RPMI7951 (cell line): ENCODE results near the gene CD36. TPM values are rescaled to one million over a fixed set of nuclear protein-coding genes. Genes with fewer than 3 reads are reported as not detected.
A peak's percentile ranks its signal among the peaks of the same experiment; 100 is the strongest.

ENCODE experiments used
- DNase-seq: peaks from one replicate; pipeline ENCODE4 v3.0.0-alpha.2; 2012; ENCODE audit warnings: low read depth
- total RNA-seq: library from RNA; depleted of rRNA; stranded (reverse); fragments of >200 nt; shearing (Covaris generic); gene quantifications from 2 replicates; pipeline ENCODE4 v1.2.3, GENCODE V29; 2014; rRNA removed

Gene CD36
- 6.5 and 11.4 TPM in 2 replicates for total RNA-seq

DNA sequence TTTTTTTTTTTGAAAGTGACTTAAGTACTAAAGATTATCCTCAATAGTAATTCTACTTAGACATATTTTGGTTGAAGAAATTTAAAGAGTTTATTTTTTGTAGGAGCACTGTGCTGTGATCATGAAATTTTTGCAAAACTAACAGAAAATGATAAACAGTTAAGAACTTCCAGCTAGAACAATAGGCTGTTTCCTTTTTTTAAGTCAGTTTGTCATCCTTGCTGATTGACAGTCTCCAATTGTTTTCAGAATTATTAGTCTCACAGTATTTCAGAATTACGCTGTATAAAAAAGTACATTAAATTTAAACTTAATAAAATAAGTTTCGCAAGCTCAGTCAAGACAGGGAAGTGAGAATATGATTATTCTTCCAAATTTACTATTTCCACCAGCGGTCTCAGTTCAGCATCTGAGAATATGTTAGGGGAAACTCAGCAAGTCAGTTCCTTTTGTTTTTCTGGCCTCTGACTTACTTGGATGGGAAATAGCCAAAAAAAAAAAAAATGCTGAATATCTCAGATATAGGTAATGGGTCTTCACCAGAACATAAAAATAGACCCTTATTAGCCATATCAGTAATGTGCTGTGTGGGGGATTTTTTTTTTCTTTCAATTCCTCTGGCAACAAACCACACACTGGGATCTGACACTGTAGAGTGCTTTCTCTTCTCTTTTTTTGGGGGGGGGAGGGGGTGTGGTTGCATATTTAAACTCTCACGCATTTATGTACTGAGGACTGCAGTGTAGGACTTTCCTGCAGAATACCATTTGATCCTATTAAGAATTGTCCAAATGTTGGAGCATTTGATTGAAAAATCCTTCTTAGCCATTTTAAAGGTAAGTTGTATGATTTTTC is at the start of gene CD36:
Gene CD36 (plus strand): TSS at position 732 of the 855 bp plus-strand sequence. CDS start 8,099 bp downstream, outside the sequence.
- no peak for DNase-seq

- no peak for DNase-seq
These were observed 48.8 kb upstream of the CD36 start for GRCh38 chr7:80589631-80590030.

GRCh38 chr7:80591654-80592053 is 46.8 kb upstream of the CD36 start:
- DNase-seq = no peak

DNA sequence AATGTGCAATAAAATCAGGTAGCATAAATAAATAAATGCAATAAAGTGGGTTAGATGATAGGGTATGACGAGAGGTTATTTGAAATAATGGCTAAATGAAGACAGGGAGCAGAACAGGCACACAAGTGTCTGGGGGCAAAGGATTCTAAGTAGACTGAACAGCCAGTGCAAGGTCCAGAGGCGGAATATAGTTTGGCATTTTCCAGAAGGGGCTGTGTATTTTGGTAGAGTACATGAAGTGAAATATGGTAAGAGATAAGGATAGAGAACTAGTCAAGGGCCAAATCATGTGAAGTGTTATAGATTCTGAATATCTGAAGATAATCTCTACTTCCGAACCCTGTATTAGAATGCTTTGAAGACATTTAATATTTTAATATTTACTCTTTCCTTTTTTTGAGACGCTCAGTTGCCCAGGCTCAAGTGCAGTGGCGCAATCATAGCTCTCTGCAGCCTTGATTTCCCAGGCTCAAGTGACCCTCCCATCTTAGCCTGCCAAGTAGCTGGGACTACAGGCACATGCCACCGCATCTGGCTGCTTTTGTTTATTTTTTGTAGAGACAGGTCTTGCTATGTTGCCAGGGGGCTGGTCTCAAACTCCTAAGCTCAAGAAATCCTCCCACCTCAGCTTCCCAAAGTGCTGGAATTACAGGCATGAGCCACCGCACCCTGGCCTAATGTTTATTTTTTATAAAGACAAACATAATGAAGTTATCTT is 44.4 kb upstream of the CD36 start:
- DNase-seq = peak; percentile 4

DNA sequence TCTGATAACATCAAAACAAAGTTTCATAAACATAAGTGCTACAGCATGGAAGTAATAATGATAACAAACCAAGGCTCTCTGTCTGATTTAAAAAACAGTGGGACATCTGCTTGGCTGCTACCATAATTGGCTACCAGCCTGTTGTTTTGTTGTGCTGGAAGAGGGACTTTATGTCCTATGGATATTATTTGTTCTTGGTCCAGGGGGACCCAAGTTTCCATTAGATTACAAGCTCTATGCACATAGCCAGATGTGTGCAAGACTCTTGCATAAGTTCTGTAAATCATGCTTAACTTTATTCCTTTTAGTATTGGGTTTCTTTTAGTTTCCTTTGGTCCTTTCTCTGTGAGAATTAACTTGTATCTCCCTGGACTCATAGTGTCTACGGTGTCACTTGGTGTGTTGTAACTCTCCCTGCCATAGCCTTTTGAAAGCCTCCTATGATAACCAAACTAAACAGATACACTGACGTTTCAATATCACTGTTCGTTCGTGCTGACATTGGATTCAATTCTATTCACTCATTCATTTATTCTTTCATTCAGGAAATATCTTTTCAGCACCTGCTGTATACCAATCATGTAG is 41.4 kb upstream of the CD36 start:
- DNase-seq = no peak

- no peak for DNase-seq
These were observed 40.6 kb upstream of the CD36 start for GRCh38 chr7:80597875-80598274.

- DNase-seq = no peak
These were observed 38.4 kb upstream of the CD36 start for GRCh38 chr7:80600046-80600445.

DNA sequence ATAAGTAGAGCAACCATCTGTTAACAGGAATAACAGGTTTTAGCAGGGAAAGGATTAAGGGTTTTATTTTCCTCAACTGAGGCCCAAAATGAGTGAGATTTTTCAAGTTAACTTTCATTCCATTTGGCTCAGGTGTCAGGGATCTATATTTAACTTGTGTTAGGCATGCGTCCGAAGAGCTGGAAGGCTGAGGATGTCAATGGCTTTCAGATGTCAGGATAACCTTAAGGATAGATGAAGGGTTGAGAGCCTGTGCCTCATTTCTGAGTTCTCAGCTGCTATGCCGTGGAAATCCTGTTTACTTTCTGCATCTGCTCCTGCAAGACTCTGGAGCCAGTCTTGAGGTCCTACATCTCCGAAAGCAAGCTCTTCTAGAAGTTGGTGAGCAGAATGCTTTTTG is 36.4 kb upstream of the CD36 start:
- no peak for DNase-seq

GRCh38 chr7:80603940-80604339 is 34.5 kb upstream of the CD36 start:
- DNase-seq = no peak

DNA sequence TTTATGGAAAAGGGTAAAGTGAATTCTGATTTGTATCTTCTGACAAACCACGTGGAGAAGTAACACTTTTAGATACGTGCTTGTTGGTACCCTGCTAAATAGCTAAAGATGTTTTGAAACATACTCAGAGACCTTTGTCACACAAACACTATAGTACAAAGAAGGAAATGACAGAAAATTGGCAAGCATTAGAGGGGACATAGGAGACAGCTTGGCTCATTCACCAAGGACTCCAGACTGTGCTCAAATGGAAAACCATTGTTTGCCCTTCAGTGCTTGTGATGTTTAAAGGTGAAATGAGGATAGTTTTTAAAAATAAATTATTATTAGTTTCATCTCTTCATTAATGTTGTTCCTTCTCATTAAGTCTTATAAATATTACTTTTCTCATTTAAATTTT is 34.0 kb upstream of the CD36 start:
- no peak for DNase-seq

DNA sequence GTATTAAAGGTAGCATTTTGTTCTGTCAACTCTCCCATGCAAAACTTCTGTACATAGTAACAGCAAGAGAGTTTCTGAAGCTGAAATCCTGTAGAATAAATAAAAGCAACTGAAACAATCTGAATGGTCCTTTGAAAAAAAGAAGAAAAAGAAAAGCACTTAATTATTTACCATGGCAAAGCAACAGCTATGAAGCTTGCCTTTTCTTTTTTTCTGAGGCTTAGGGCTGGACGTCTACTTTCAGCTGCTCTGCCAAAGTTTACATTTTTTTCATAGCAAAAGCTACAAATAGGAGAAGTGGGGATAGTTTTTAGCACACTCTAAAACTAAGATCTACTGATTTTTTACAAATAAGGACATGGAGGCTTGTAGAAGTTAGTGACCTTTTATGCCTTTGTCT is 31.3 kb upstream of the CD36 start:
- no peak for DNase-seq

DNA sequence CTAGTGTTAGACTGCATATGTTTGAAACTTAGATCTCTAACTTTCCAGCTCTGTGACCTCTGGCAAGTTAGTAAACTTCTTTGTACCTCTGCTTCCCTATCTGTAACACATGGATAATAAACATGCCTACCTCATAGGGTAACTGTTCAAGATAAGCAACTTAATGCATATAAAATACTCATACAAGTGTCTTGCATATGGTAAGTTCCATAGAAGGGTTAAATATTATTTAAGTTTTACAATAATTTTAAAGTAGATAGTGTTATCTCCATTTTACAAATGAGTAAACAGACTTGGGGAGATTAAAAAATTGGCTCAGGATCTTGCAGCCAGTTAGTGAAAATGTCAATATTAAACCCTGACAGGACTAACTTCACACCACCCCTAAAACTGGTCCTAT is 30.1 kb upstream of the CD36 start:
- DNase-seq = no peak

DNA sequence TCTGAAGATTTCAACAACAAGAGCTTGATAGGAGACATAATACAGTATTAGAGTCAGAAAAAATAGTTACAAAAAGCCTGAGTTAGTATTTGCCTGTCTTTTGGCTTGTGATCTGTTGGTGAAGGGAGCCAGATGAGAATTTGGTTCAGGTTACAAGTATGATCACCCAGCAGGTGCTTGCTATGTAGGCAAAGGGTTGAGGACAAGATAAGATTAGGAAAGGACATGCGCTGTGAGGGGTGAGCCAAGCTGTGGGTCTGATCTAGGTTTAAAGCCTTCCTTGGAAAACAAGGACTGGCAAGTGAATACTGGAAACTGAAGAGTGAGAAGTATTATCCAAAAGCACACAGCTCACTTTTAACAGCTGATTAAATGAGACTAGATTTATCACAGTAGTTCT is 28.7 kb upstream of the CD36 start:
- DNase-seq = no peak

DNA sequence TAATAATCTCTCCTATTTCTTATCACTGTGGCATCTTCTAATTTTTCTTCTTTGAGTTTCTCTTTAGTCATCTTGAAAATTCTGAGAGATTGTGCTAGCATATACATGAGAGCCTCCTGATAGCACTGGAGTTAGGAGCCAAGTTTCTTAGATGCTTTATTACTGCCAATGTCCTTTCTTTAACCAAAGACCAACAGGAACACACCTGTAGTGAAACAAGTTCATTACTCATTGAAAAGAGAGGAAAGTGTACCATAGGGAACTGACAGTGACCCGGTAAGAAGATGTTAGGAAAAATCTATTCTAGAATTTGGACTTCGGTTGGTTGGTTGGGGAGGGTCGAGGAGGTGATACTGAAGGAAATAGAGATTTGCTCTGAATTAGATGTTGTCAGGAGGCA is 27.1 kb upstream of the CD36 start:
- DNase-seq = no peak

GRCh38 chr7:80611779-80612178 is 26.7 kb upstream of the CD36 start:
- DNase-seq = peak; percentile 32

DNA sequence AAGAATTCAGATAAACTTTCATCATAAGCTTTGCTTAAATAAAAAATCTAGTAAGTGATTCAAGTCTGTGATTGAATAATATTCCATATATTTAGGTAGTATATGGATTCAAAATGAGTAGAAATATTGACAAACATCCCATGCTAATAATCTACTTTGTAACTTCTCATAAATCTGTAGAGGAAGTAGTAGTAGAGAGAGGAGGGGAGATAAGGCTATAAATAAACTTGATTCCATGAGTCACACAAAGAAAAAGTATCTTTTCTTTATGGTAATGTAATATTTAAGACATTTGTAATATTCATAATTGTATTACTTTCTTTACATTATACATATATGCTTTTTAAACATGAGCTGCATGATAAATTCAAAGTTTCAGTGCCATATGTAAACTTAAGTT is 25.6 kb upstream of the CD36 start:
- no peak for DNase-seq

GRCh38 chr7:80613519-80613918 is 24.9 kb upstream of the CD36 start:
- no peak for DNase-seq

GRCh38 chr7:80614851-80615271 is 23.6 kb upstream of the CD36 start:
- peak; percentile 63 for DNase-seq

GRCh38 chr7:80618096-80618495 is 20.3 kb upstream of the CD36 start:
- DNase-seq = no peak

GRCh38 chr7:80619741-80620140 is 18.7 kb upstream of the CD36 start:
- DNase-seq = no peak

- peak; percentile 74 for DNase-seq
These were observed 15.9 kb upstream of the CD36 start for GRCh38 chr7:80622541-80622940.

DNA sequence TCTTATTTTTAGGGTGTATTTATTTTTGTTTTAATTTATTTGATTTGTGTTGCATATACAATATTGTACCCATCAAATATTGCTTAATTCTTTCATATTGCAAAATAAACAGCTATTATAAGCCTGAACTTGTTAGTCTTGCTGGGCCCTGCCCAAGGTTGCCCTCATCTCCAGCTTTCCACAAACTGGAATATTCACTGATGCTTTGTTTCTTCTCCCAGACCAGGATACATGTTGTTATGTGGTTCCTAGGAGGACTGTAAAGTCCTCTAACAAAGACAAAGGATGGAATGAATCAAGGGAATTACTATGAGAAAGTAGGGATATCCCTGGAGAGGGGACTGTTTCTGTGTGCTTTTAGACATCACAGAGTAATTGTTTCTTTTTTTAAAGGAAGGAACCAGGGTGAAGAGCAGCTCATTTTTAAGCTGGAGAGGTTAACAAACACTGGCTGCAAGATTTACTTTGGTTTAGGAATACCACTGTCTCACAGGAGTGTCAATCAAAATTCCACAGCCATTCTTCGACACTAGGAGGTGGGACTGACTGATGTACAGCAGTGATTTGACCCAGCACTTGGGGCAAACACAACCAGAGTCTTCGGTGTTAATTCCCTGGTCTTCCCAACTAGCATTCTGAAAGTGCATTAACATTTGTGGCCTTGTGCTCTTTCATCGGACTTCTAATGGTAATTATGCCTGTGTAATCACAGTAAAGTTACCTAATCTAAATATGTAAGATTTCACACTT is 14.8 kb upstream of the CD36 start:
- peak; percentile 57 for DNase-seq
